ENCODE measurements around the gene KDM2A.

DNA sequence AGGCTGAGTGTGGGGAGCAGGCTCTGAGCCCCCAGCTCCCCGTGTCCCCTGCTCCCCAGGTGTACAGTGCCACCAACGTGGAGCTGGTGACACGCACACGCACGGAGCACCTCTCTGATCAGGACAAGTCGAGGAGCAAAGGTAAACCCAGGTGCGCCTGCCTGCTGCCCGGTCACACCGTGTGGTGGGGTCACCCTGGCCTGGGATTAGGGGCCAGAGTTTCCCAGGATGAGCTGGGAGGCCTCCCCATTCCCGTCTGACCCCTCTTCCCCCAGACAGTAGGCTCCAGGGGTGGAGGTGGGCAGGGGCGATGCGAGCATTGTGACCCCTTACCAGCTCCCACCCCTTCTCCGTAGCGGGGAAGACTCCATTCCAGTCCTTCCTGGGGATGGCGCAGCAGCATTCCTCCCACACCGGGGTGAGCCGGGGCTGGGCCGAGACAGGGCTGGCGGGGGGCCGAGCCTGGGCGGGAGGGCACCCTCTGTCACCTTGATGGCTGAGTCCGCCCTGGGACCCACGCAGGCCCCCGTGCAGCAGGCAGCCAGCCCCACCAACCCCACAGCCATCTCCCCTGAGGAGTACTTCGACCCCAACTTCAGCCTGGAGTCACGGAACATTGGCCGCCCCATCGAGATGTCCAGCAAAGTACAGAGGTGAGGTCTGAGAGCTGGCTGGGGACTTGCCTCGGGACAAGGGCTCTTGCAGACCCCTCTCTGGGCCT, 180.6 kb downstream of the KDM2A start:
- TF ChIP-seq ZNF70 (CRISPR knock-in tag; IDR thresholded peaks at IDR 0.05) (no peak), POU6F1 (CRISPR knock-in tag; IDR thresholded peaks at IDR 0.05; ENCODE audit: borderline replicate concordance, low read depth) (no peak), ESRRG (CRISPR knock-in tag; IDR thresholded peaks at IDR 0.05) (no peak)

All from SK-N-SH treated with all-trans-retinoic acid at 6 μM for 48 hours (cell line).